HTR-8/SVneo (cell line): Measurements from ENCODE around the gene TEX11.
A peak's percentile ranks its signal among the peaks of the same experiment; 100 is the strongest.

ENCODE experiments used
- DNase-seq: peaks from one replicate; pipeline ENCODE4 v3.0.0; 2011; ENCODE audit warnings: low spot score, mixed read lengths; ENCODE audit not compliant: insufficient read length
- FAIRE-seq: peaks from 2 replicates; lab custom pipeline; 2011; peaks lifted over from hg19 to GRCh38; lab: Jason Lieb, UNC

Gene TEX11

GRCh38 chrX:70508296-70508911 lies 400.1 kb downstream of the TEX11 start:
- FAIRE-seq (no peak), DNase-seq (peak; percentile 19)

GRCh38 chrX:70505451-70505841 lies 403.1 kb downstream of the TEX11 start:
- no peak for DNase-seq
- no peak for FAIRE-seq

DNA sequence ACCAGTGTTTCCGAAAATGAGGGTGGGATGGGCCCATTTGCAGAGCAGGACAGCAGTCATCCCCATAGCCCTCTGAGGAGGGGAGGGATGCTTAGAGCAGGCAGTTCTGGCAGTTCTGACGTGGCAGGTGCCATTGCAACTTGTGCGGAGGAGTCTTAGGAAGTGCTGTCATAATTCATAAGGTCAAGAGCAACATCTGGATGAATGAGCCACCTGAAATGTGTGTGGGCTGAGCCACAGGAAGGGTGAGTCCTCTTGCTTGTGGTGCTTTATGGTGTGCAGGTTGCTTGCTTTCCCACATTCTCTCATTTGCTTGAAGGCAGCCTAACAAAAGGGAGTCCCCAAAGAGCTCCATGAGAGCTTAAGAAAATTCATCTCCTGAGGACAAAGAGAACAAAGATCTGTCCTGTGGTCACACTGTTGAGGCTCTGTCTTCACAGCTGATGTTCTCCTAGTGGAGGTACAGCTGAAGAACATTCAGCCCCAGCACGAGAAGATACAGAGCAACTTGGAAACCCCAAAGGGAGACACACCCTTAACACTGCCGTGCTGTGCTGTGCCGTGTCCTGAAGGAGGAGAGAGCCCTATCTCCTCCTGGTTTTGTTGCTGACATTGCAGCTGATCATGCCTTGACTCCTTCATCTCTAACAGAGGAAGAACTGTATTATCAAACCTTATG lies 403.6 kb downstream of the TEX11 start:
- no peak for DNase-seq
- no peak for FAIRE-seq

DNA sequence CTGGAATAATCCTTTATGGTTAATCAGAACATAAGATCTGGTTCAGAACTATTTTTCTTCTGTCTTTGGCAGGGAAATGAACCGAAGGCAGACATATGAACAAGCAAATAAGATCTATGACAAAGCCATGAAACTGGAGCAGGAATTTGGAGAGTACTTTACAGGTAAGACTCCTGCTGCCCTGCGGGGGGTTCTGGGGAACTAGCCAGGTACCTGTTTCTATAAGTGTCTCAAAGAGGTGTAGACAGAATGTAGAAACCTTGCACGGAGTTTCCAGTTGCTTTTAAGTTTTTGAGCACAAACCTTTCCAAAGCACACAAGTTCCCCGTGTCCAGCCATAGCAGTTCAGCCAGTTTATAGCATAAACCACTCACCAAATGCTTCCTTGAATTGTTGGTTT lies 407.7 kb downstream of the TEX11 start:
- no peak for DNase-seq
- FAIRE-seq = no peak

GRCh38 chrX:70498129-70498528 lies 410.4 kb downstream of the TEX11 start:
- no peak for FAIRE-seq
- no peak for DNase-seq

DNA sequence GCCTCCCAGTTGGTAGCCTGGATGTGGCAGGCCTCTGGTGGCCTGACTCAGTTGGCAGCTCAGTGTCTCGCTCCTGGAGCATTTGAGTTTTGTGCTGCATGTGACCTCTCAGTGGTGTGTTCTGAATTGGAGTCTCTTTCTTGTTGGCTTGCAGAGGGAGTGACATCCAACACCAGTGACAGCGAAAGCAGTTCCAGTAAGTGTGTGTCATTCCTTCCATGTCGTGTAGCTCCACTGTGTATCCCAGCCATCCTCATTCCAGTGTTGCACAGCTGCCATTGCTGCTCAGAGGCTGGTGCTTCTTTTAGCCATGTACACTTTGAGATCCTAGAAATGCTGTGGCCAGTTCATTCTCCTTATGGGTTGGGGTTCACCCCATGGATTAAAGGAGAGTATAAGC lies 411.5 kb downstream of the TEX11 start:
- FAIRE-seq = peak; percentile 51
- DNase-seq = no peak

DNA sequence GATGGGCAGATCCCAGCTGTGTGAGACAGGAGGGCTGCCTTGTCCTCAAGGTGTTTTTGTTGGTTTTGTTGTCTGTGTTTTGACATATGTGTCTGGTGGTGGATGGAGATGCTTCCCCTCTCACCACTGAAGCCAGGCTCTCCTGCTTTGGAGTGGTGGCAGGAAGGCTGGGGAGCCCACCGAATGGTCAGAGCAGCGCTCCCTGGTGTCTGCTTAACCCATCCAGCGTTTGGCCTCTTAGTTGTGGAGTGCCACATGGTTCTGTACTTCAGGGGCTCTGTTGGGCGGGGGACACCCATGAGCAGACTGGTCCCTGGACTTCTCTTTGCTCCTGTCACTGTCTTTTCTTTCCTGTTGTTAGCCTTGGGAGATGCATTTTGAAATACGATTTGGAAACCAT lies 412.0 kb downstream of the TEX11 start:
- FAIRE-seq = no peak
- no peak for DNase-seq

DNA sequence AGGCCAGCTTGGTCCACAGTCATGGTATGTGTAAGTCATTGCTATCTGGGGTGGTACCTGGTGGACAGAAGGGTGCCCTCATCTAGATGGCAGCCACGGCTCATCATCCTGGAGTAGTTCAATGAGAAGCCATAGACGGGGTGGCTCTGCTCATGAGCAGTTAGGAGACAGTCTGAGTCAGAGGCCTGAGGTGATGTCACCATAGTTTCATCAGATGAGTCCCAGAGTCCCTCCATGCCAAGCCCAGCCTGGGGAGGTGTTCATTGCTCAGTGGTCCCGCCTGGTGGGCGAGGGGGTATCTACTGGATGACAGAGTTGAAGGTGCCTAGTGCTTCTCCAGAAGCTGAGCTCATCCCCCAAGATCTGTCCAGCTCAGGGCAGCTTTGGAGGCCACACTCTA lies 414.1 kb downstream of the TEX11 start:
- FAIRE-seq (no peak), DNase-seq (no peak)

- no peak for DNase-seq
- FAIRE-seq = no peak
Observed at GRCh38 chrX:70488856-70489255, 419.7 kb downstream of the TEX11 start.

GRCh38 chrX:70485466-70485865 lies 423.0 kb downstream of the TEX11 start:
- FAIRE-seq (no peak), DNase-seq (no peak)

- DNase-seq (no peak), FAIRE-seq (no peak)
Observed at GRCh38 chrX:70482300-70482699, 426.2 kb downstream of the TEX11 start.

- peak; percentile 55 for FAIRE-seq
Observed at GRCh38 chrX:70481471-70482270, 426.8 kb downstream of the TEX11 start.

GRCh38 chrX:70480660-70481018 lies 427.9 kb downstream of the TEX11 start:
- FAIRE-seq (no peak), DNase-seq (no peak)

More at GRCh38 chrX:70481471-70482270, 426.8 kb downstream of the TEX11 start:
- DNase-seq = no peak

DNA sequence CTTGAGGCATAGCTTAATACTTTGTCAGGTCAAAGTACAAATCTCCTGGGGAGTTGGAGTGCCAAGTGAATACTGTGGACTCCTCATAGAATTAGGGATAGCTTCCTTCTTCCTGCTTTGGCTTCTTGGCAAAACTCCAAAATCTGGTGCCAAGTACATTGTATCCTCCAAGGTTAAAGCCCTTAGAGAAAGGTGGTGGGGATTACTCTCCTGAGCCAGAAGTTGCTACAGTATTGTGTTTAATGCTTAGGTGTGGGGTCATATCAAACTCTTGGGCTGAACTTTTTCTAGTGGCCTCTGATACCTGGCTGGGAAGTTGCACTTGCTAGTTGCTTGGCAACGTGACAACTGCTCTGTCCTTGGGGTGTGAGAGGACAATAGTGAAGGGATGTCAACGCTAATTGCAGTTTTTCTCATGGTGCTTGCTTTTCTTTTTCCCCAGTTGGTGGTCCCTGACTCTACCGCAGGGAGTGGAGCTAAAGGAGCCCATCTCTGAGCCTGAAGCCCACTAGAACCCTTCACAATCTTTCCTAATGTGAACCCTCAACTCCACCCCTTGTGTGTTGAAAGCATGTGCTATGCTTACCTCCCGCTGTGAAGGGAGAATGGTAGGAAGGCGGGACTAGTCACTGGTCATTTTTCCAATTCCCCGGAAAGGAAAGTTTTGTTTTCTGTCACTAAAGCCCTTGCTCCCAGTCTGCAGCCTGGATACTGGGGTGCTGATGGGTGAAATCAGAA lies 428.4 kb downstream of the TEX11 start:
- FAIRE-seq (peak; percentile 23), DNase-seq (no peak)

DNA sequence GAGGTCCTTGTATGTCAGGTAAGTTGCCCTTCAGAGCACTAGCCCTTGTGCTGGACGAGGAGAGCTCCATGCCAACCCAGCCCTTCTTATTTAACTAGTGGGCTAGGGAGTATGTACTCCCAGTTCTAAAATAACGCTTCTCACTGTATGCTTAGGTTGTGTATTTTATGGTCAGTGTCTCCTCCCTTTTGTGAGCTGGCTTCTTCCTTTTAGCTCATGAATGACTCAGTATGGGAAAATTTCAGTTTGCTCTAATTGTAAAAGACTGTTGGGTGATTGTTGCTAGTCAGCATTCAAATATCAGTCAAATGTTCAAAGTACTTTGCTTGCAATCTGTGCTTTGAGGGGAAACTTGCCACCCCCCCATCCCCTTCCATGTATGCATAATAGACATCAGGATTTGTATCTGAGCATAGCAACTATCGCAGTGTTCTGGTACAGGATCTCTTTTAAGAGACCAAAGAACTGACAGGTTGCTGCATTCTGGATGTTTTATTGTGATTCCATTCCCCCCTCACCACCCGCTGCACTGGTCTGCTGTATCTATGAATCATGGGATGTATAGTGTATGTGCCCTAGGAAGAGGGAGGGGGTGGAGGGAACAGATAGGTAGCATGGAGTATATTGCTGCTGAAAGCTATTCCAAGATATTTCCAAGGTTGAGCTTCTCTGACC lies 429.1 kb downstream of the TEX11 start:
- FAIRE-seq (peak; percentile 89), DNase-seq (peak; percentile 43)
